Mesenchymal stem cell (in vitro differentiated cells and primary cell): Measurements from ENCODE around the gene CFAP410.

Source experiments
- DNase-seq: peaks from one replicate; pipeline ENCODE4 v3.0.0-alpha.2; 2013
- H2AFZ ChIP-seq: one replicate; pipeline ENCODE4 v1.6.1; 2013; ENCODE audit warnings: low read depth, mild to moderate bottlenecking, control low read depth, inconsistent platforms, low read length, moderate library complexity
- H2AK5ac ChIP-seq: 2 replicates; pipeline ENCODE4 v1.6.1; 2013; ENCODE audit warnings: low read length, moderate library complexity, mild to moderate bottlenecking, inconsistent platforms; ENCODE audit not compliant: severe bottlenecking
- H2BK120ac ChIP-seq: one replicate; pipeline ENCODE4 v1.6.1; 2013; ENCODE audit warnings: low read depth, mild to moderate bottlenecking, inconsistent platforms, low read length, moderate library complexity
- H2BK12ac ChIP-seq, 2 experiments: one replicate each; pipeline ENCODE4 v1.6.1; 2013; ENCODE audit warnings: inconsistent platforms in 2 of 2, low read length in 2 of 2, mild to moderate bottlenecking in 2 of 2, moderate library complexity in 2 of 2, control low read depth in 1 of 2
- H2BK15ac ChIP-seq: one replicate; pipeline ENCODE4 v1.6.1; 2013; ENCODE audit warnings: mild to moderate bottlenecking, low read depth, inconsistent platforms; ENCODE audit not compliant: poor library complexity, severe bottlenecking
- H2BK5ac ChIP-seq: 2 replicates; pipeline ENCODE4 v1.6.1; 2013; ENCODE audit warnings: low read depth, mild to moderate bottlenecking, low read length, control low read depth, inconsistent platforms; ENCODE audit not compliant: poor library complexity, severe bottlenecking
- H3K14ac ChIP-seq, 2 experiments: one replicate each; pipeline ENCODE4 v1.6.1; 2013; ENCODE audit warnings: inconsistent platforms in 2 of 2, low read length in 2 of 2, control low read depth in 1 of 2, mild to moderate bottlenecking in 1 of 2, moderate library complexity in 1 of 2
- H3K18ac ChIP-seq, 2 experiments: one replicate each; pipeline ENCODE4 v1.6.1; 2013; ENCODE audit warnings: inconsistent platforms in 2 of 2, low read length in 2 of 2, control low read depth in 1 of 2, low read depth in 1 of 2, mild to moderate bottlenecking in 1 of 2
- H3K23ac ChIP-seq, 2 experiments: one replicate each; pipeline ENCODE4 v1.6.1; 2013; ENCODE audit warnings: inconsistent platforms in 2 of 2, low read length in 2 of 2, mild to moderate bottlenecking in 2 of 2, moderate library complexity in 2 of 2, control low read depth in 1 of 2
- H3K27ac ChIP-seq: 2 replicates; pipeline ENCODE4 v1.5.1; 2013; ENCODE audit warnings: mild to moderate bottlenecking, moderate library complexity, low read length, control low read depth, inconsistent platforms; ENCODE audit not compliant: poor library complexity, severe bottlenecking
- H3K27me3 ChIP-seq, 2 experiments: 2 replicates each; pipeline versions ENCODE4 v1.6.1 to v1.7.0; 2013; ENCODE audit warnings: low read length in 2 of 2, mild to moderate bottlenecking in 2 of 2, moderate library complexity in 2 of 2, control low read depth in 1 of 2, inconsistent platforms in 1 of 2; ENCODE audit not compliant: control insufficient read depth in 1 of 2, insufficient read depth in 1 of 2
- H3K36me3 ChIP-seq, 2 experiments: 2 replicates each; pipeline versions ENCODE4 v1.6.1 to v1.7.0; 2013; ENCODE audit warnings: low read length in 2 of 2, control low read depth in 1 of 2, inconsistent platforms in 1 of 2, low read depth in 1 of 2, mild to moderate bottlenecking in 1 of 2; ENCODE audit not compliant: insufficient read depth in 2 of 2, control insufficient read depth in 1 of 2
- H3K4ac ChIP-seq, 2 experiments: one replicate each; pipeline ENCODE4 v1.6.1; 2013; ENCODE audit warnings: inconsistent platforms in 2 of 2, low read length in 2 of 2, mild to moderate bottlenecking in 2 of 2, moderate library complexity in 2 of 2, control low read depth in 1 of 2, low read depth in 1 of 2
- H3K4me1 ChIP-seq: 2 replicates; pipeline ENCODE4 v1.6.1; 2013; ENCODE audit warnings: low read depth, low read length, control low read depth; ENCODE audit not compliant: control insufficient read depth, insufficient read depth
- H3K4me2 ChIP-seq: 2 replicates; pipeline ENCODE4 v1.6.1; 2013; ENCODE audit warnings: low read length, mild to moderate bottlenecking, inconsistent platforms; ENCODE audit not compliant: poor library complexity, severe bottlenecking
- H3K4me3 ChIP-seq, 2 experiments: 2 replicates each; pipeline versions ENCODE4 v1.5.1 to v1.7.0; 2013; ENCODE audit warnings: low read length in 2 of 2, mild to moderate bottlenecking in 2 of 2, control low read depth in 1 of 2, low read depth in 1 of 2; ENCODE audit not compliant: insufficient read depth in 1 of 2
- H3K79me1 ChIP-seq: replicated peaks from 2 replicates; pipeline ENCODE4 v1.6.1; 2013; ENCODE audit warnings: mild to moderate bottlenecking, control low read depth, low read length, inconsistent platforms; ENCODE audit not compliant: poor library complexity, severe bottlenecking
- H3K9ac ChIP-seq: 2 replicates; pipeline ENCODE4 v1.7.0; 2013; ENCODE audit warnings: mild to moderate bottlenecking, low read length, moderate library complexity
- H3K9me3 ChIP-seq: 2 replicates; pipeline ENCODE4 v1.7.0; 2013; ENCODE audit warnings: mild to moderate bottlenecking, low read length; ENCODE audit not compliant: control insufficient read depth
- H4K8ac ChIP-seq: one replicate; pipeline ENCODE4 v1.6.1; 2013; ENCODE audit warnings: inconsistent platforms, mild to moderate bottlenecking, low read length, moderate library complexity
- H4K91ac ChIP-seq: one replicate; pipeline ENCODE4 v1.6.1; 2013; ENCODE audit warnings: mild to moderate bottlenecking, low read length, inconsistent platforms
- WGBS: methylation state at CpG from one replicate; pipeline ENCODE4 v1.1.7; 2013; ENCODE audit warnings: mixed read lengths; 5-methylcytosine and 5-hydroxymethylcytosine counted together

CFAP410 gene

DNA sequence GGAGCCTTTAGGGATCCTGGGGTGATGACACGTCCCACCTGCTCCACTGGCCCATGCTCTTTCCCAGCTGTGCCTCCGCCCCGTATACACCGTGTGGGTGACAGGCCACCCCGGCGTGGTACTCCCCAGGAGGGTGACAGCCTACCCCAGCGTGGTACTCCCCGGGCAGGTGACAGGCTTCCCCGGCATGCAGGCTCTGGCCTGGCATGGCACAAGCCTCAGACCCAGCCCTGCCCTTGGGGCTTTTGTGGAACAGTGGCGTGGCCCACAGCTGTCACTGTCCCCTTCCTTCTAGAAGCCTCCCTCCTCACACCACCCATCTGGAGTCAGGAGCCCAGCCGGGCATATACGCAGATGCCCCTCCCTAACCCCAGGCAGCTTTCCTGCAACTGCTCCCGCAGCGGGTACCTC lies 44.0 kb downstream of the CFAP410 start:
- Histone ChIP-seq H3K79me1 (no peaks in the 10 kb centered on the region), H3K27me3 (peaks cover 32 to 39% of the 10 kb centered on the region in 2 experiments), H3K27ac (no peak overlapping the region), H3K4me1 (peaks cover 33% of the 10 kb centered on the region), H3K14ac (peak overlapping the region in 1 of 2 experiments; percentile 56), H2BK120ac (no peak overlapping the region), H2BK12ac (peak overlapping the region in 1 of 2 experiments; percentile 85), H3K9ac (no peak overlapping the region), H3K36me3 (no peaks in the 10 kb centered on the region), H3K4me3 (no peak overlapping the region), H2BK15ac (no peak overlapping the region), H4K8ac (no peak overlapping the region), H3K23ac (no peak overlapping the region), H3K4ac (no peak overlapping the region), H3K9me3 (no peaks in the 10 kb centered on the region), H2BK5ac (no peak overlapping the region), H4K91ac (no peak overlapping the region), H3K18ac (no peak overlapping the region), H2AK5ac (no peak overlapping the region), H2AFZ (peak overlapping the region; percentile 15), H3K4me2 (peak overlapping the region; percentile 40)
- 66% methylated on average over 14 of the region's 14 CpGs for WGBS
- no peak for DNase-seq

GRCh38 chr21:44294391-44295162 lies 44.6 kb downstream of the CFAP410 start:
- Histone ChIP-seq H3K9ac (peak overlapping the region; percentile 38), H3K4me3 (no peak overlapping the region), H2AK5ac (no peak overlapping the region), H2BK15ac (no peak overlapping the region), H3K23ac (no peak overlapping the region), H3K4me1 (peaks cover 31% of the 10 kb centered on the region), H3K4ac (no peak overlapping the region), H3K18ac (no peak overlapping the region), H2BK12ac (no peak overlapping the region), H4K91ac (no peak overlapping the region), H2AFZ (no peak overlapping the region), H3K27ac (no peak overlapping the region), H3K27me3 (peaks cover 33 to 40% of the 10 kb centered on the region in 2 experiments), H3K9me3 (no peaks in the 10 kb centered on the region), H4K8ac (no peak overlapping the region), H3K4me2 (peak overlapping the region; percentile 40), H3K79me1 (no peaks in the 10 kb centered on the region), H3K36me3 (no peaks in the 10 kb centered on the region), H3K14ac (no peak overlapping the region), H2BK5ac (no peak overlapping the region), H2BK120ac (no peak overlapping the region)
- no peak for DNase-seq
- 76% methylated on average over 22 of the region's 26 CpGs for WGBS

GRCh38 chr21:44293551-44294231 lies 45.5 kb downstream of the CFAP410 start:
- no peak overlapping the region for H2AFZ ChIP-seq
- no peak overlapping the region for H3K4ac ChIP-seq
- WGBS: 90% methylated on average over 20 of the region's 33 CpGs
- H3K23ac ChIP-seq: no peak overlapping the region
- H3K27ac ChIP-seq: no peak overlapping the region
- no peak overlapping the region for H4K91ac ChIP-seq
- peaks cover 40 to 44% of the 10 kb centered on the region in 2 experiments for H3K27me3 ChIP-seq
- no peaks in the 10 kb centered on the region for H3K9me3 ChIP-seq
- H2BK120ac ChIP-seq: no peak overlapping the region
- H3K4me3 ChIP-seq: no peak overlapping the region
- no peak overlapping the region for H3K9ac ChIP-seq
- no peak overlapping the region for H2AK5ac ChIP-seq
- H3K36me3 ChIP-seq: no peaks in the 10 kb centered on the region
- H2BK12ac ChIP-seq: peak overlapping the region in 1 of 2 experiments; percentile 2
- no peak for DNase-seq
- H2BK5ac ChIP-seq: no peak overlapping the region
- peak overlapping the region; percentile 77 for H2BK15ac ChIP-seq
- H3K14ac ChIP-seq: no peak overlapping the region
- peaks cover 26% of the 10 kb centered on the region for H3K4me1 ChIP-seq
- no peak overlapping the region for H3K4me2 ChIP-seq
- no peaks in the 10 kb centered on the region for H3K79me1 ChIP-seq
- no peak overlapping the region for H4K8ac ChIP-seq
- no peak overlapping the region for H3K18ac ChIP-seq

DNA sequence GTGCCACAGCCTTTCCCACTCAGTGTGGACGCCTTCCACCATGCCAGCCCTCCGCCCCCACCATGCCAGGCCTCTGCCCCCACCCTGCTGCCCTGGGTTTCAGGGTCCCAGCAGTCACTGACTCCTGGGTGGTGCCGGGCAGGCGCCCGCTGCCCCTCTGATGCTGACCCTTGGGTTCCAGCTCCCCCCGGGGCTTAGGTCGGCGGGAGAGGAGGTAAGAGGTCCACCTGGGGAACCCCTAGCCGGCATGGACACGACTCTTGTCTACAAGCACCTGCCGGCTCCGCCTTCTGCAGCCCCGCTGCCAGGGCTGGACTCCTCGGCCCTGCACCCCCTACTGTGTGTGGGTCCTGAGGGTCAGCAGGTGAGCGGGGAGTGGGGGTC lies 46.4 kb downstream of the CFAP410 start:
- H2BK15ac ChIP-seq: peak overlapping the region; percentile 18
- H2AFZ ChIP-seq: no peak overlapping the region
- H3K23ac ChIP-seq: no peak overlapping the region
- H2AK5ac ChIP-seq: no peak overlapping the region
- H3K18ac ChIP-seq: no peak overlapping the region
- H3K9me3 ChIP-seq: no peaks in the 10 kb centered on the region
- H3K4me2 ChIP-seq: no peak overlapping the region
- no peak for DNase-seq
- no peak overlapping the region for H3K14ac ChIP-seq
- peaks cover 49 to 53% of the 10 kb centered on the region in 2 experiments for H3K27me3 ChIP-seq
- H4K8ac ChIP-seq: no peak overlapping the region
- no peak overlapping the region for H3K4ac ChIP-seq
- H3K79me1 ChIP-seq: no peaks in the 10 kb centered on the region
- no peak overlapping the region for H2BK12ac ChIP-seq
- no peak overlapping the region for H3K9ac ChIP-seq
- no peak overlapping the region for H2BK5ac ChIP-seq
- H2BK120ac ChIP-seq: no peak overlapping the region
- no peak overlapping the region for H3K27ac ChIP-seq
- no peak overlapping the region for H4K91ac ChIP-seq
- WGBS: 90% methylated on average over 15 of the region's 15 CpGs
- no peaks in the 10 kb centered on the region for H3K36me3 ChIP-seq
- H3K4me1 ChIP-seq: peaks cover 26% of the 10 kb centered on the region
- no peak overlapping the region for H3K4me3 ChIP-seq
